IPS-NIHi11 (cell line): Measurements from ENCODE around the gene DOCK11.

Experiments
- DNase-seq: peaks from one replicate; pipeline ENCODE4 v3.0.0; 2012; ENCODE audit warnings: mixed read lengths, low spot score

The DOCK11 gene

GRCh38 chrX:118630848-118631247, 135.2 kb downstream of the DOCK11 start:
- no peak for DNase-seq

GRCh38 chrX:118631586-118631985, 136.0 kb downstream of the DOCK11 start:
- no peak for DNase-seq

- DNase-seq, result no peak
Measured at GRCh38 chrX:118632862-118633261, 137.2 kb downstream of the DOCK11 start.

GRCh38 chrX:118633530-118633929, 137.9 kb downstream of the DOCK11 start:
- DNase-seq, result no peak

- DNase-seq, result no peak
Measured at GRCh38 chrX:118634336-118634735, 138.7 kb downstream of the DOCK11 start.

GRCh38 chrX:118637997-118638396, 142.4 kb downstream of the DOCK11 start:
- DNase-seq, result no peak

- DNase-seq, result peak; percentile 6
Measured at GRCh38 chrX:118644378-118644777, 148.8 kb downstream of the DOCK11 start.

- DNase-seq, result no peak
Measured at GRCh38 chrX:118652717-118653116, 157.1 kb downstream of the DOCK11 start.

- no peak for DNase-seq
Measured at GRCh38 chrX:118654331-118654730, 158.7 kb downstream of the DOCK11 start.

- DNase-seq, result no peak
Measured at GRCh38 chrX:118655561-118656246, 160.1 kb downstream of the DOCK11 start.

- DNase-seq, result no peak
Measured at GRCh38 chrX:118657413-118657812, 161.8 kb downstream of the DOCK11 start.

GRCh38 chrX:118660085-118660484, 164.5 kb downstream of the DOCK11 start:
- no peak for DNase-seq

- no peak for DNase-seq
Measured at GRCh38 chrX:118665204-118665603, 169.6 kb downstream of the DOCK11 start.

- no peak for DNase-seq
Measured at GRCh38 chrX:118666521-118666920, 170.9 kb downstream of the DOCK11 start.

GRCh38 chrX:118669435-118669834, 173.8 kb downstream of the DOCK11 start:
- no peak for DNase-seq

- no peak for DNase-seq
Measured at GRCh38 chrX:118675326-118675965, 179.8 kb downstream of the DOCK11 start.

GRCh38 chrX:118675966-118676349, 180.3 kb downstream of the DOCK11 start:
- no peak for DNase-seq

GRCh38 chrX:118677318-118677717, 181.7 kb downstream of the DOCK11 start:
- no peak for DNase-seq

- no peak for DNase-seq
Measured at GRCh38 chrX:118679290-118679689, 183.7 kb downstream of the DOCK11 start.

- DNase-seq, result no peak
Measured at GRCh38 chrX:118682258-118683014, 186.8 kb downstream of the DOCK11 start.

GRCh38 chrX:118685393-118685792, 189.8 kb downstream of the DOCK11 start:
- no peak for DNase-seq

- DNase-seq, result no peak
Measured at GRCh38 chrX:118688935-118689334, 193.3 kb downstream of the DOCK11 start.

- DNase-seq, result no peak
Measured at GRCh38 chrX:118693843-118694242, 198.2 kb downstream of the DOCK11 start.
